HCT116 (cell line): ENCODE measurements around the gene TMEM120A. TPM values are rescaled to one million over a fixed set of nuclear protein-coding genes. Genes with fewer than 3 reads are reported as not detected.

Experiments used
- ATAC-seq: fragments of 200-7000 bp; cut with Tn5 transposase; 2 replicates; pipeline ENCODE4 v1.9.1; 2020; ENCODE audit warnings: mild to moderate bottlenecking, moderate library complexity
- BruUV-seq: library from RNA; stranded (reverse); fragments of 400-500 nt; replicated peaks from 2 replicates; lab custom pipeline; 2021; lab: Mats Ljungman, UMichigan
- CTCF ChIA-PET: fragments of 300-600 bp; sonication (Branson Sonifier 250); formaldehyde crosslinking; loops from one replicate; lab custom pipeline; 2021; ENCODE audit warnings: antibody characterized with exemption; lab: Charles Lee
- POLR2A ChIA-PET: fragments of 300-600, 350-600 bp; sonication (Branson Sonifier 250); formaldehyde crosslinking; loops from one replicate; lab custom pipeline; 2021; ENCODE audit warnings: antibody characterized with exemption; lab: Charles Lee
- RAD21 ChIA-PET, 2 experiments: fragments of 300-600 bp; sonication (Branson Sonifier 250); formaldehyde crosslinking; loops; one replicate each; lab custom pipeline; 2023; ENCODE audit warnings: low total read pairs in 2 of 2; ENCODE audit not compliant: uncharacterized antibody in 2 of 2, unreplicated experiment in 2 of 2, low non-redundant PET in 1 of 2; lab: Charles Lee
- DNase-seq: peaks from one replicate; pipeline ENCODE4 v3.0.0-alpha.2; 2010; ENCODE audit warnings: low read depth, low spot score
- H2AFZ ChIP-seq: fragments of 200-600 bp; shearing (Covaris generic), sonication (generic); 2 replicates; pipeline ENCODE4 v1.6.1; 2017; ENCODE audit warnings: low read depth, mixed run types, mixed read lengths, antibody characterized with exemption, low read length; ENCODE audit not compliant: poor library complexity, severe bottlenecking
- H3K27ac ChIP-seq: 2 replicates; pipeline ENCODE4 v1.5.1; 2012; ENCODE audit warnings: low read depth, low read length
- H3K27me3 ChIP-seq: fragments of 200-600 bp; sonication (generic); 2 replicates; pipeline ENCODE4 v1.6.1; 2016; ENCODE audit warnings: mixed run types, low read length, mixed read lengths; ENCODE audit not compliant: insufficient read depth
- H3K36me3 ChIP-seq, 2 experiments: fragments of 200-500 bp in 1 of 2; fragments of 200-600 bp in 1 of 2; sonication (Bioruptor generic) in 1 of 2; sonication (generic) in 1 of 2; 2 replicates each; pipeline versions ENCODE4 v1.5.1 to v1.6.1; 2014 to 2016; ENCODE audit warnings: low read length in 2 of 2, inconsistent platforms in 1 of 2, mixed read lengths in 1 of 2, mixed run types in 1 of 2; ENCODE audit not compliant: insufficient read depth in 2 of 2, control insufficient read depth in 1 of 2
- H3K4me1 ChIP-seq, 2 experiments: fragments of 200-600 bp in 1 of 2; sonication (generic) in 1 of 2; 2 replicates each; pipeline versions ENCODE4 v1.5.1 to v1.6.1; 2012 to 2017; ENCODE audit warnings: low read length in 2 of 2, inconsistent platforms in 1 of 2, mild to moderate bottlenecking in 1 of 2, mixed read lengths in 1 of 2, mixed run types in 1 of 2, moderate library complexity in 1 of 2; ENCODE audit not compliant: insufficient read depth in 2 of 2, control insufficient read depth in 1 of 2
- H3K4me2 ChIP-seq: fragments of 200-600 bp; sonication (generic); 2 replicates; pipeline ENCODE4 v1.6.1; 2017; ENCODE audit warnings: mixed run types, low read length, mixed read lengths
- H3K4me3 ChIP-seq, 2 experiments: fragments of 200-600 bp in 1 of 2; sonication (generic) in 1 of 2; replicated peaks in 1 of 2; 2 replicates each; pipeline ENCODE4 v1.5.1; 2011 to 2016; ENCODE audit warnings: low read length in 2 of 2, control low read depth in 1 of 2, low read depth in 1 of 2, mild to moderate bottlenecking in 1 of 2, mixed read lengths in 1 of 2, mixed run types in 1 of 2
- H3K79me2 ChIP-seq: fragments of 200-600 bp; sonication (generic); 2 replicates; pipeline ENCODE4 v1.6.1; 2017; ENCODE audit warnings: mild to moderate bottlenecking, mixed run types, low read length, moderate library complexity, mixed read lengths; ENCODE audit not compliant: insufficient read depth
- H3K9ac ChIP-seq: fragments of 200-600 bp; sonication (generic); 2 replicates; pipeline ENCODE4 v1.6.1; 2016; ENCODE audit warnings: low read length, mixed read lengths
- H3K9me2 ChIP-seq: fragments of 200-600 bp; sonication (generic), shearing (Covaris generic); 2 replicates; pipeline ENCODE4 v1.6.1; 2017; ENCODE audit warnings: mixed run types, mild to moderate bottlenecking, moderate library complexity; ENCODE audit not compliant: insufficient read depth
- H3K9me3 ChIP-seq, 2 experiments: fragments of 200-500 bp in 1 of 2; fragments of 200-600 bp in 1 of 2; sonication (Bioruptor generic) in 1 of 2; sonication (generic) in 1 of 2; 2 replicates each; pipeline ENCODE4 v1.6.1; 2014 to 2017; ENCODE audit warnings: low read length in 2 of 2, mixed read lengths in 2 of 2, inconsistent platforms in 1 of 2, low read depth in 1 of 2, mild to moderate bottlenecking in 1 of 2, mixed run types in 1 of 2, moderate library complexity in 1 of 2; ENCODE audit not compliant: control insufficient read depth in 1 of 2, insufficient read depth in 1 of 2
- H4K20me1 ChIP-seq: fragments of 200-600 bp; sonication (generic), shearing (Covaris generic); 2 replicates; pipeline ENCODE4 v1.6.1; 2017; ENCODE audit warnings: mixed run types, mild to moderate bottlenecking, moderate library complexity; ENCODE audit not compliant: insufficient read depth
- CBX3 ChIP-seq: IDR thresholded peaks from 2 replicates; pipeline ENCODE4 v1.6.1; 2012; ENCODE audit warnings: low read depth
- CEBPB ChIP-seq: IDR thresholded peaks from 2 replicates; pipeline ENCODE4 v1.6.1; 2012; ENCODE audit warnings: low read depth
- EGR1 ChIP-seq: IDR thresholded peaks from 2 replicates; pipeline ENCODE4 v1.6.1; 2012; ENCODE audit warnings: low read depth
- EZH2 ChIP-seq: fragments of 200-600 bp; sonication (generic); IDR thresholded peaks from 2 replicates; pipeline ENCODE4 v1.6.1; 2017; ENCODE audit warnings: antibody characterized with exemption, mixed run types
- EZH2phosphoT487 ChIP-seq: fragments of 200-600 bp; IDR thresholded peaks from 2 replicates; pipeline ENCODE4 v1.6.1; 2018; ENCODE audit warnings: antibody characterized with exemption, borderline replicate concordance
- POLR2A ChIP-seq: IDR thresholded peaks from 2 replicates; pipeline ENCODE4 v1.7.0; 2011; ENCODE audit warnings: borderline replicate concordance; ENCODE audit not compliant: insufficient read depth, insufficient read length; ENCODE audit errors: extremely low read depth
- POLR2AphosphoS5 ChIP-seq: IDR thresholded peaks from 2 replicates; pipeline ENCODE4 v1.6.1; 2011; ENCODE audit warnings: mild to moderate bottlenecking, low read depth, low read length, moderate library complexity
- RAD21 ChIP-seq: IDR thresholded peaks from 2 replicates; pipeline ENCODE4 v1.6.1; 2012; ENCODE audit warnings: low read depth, mild to moderate bottlenecking
- SIN3A ChIP-seq: IDR thresholded peaks from 2 replicates; pipeline ENCODE4 v1.6.1; 2012; ENCODE audit warnings: low read depth
- SP1 ChIP-seq: IDR thresholded peaks from 2 replicates; pipeline ENCODE4 v1.6.1; 2012; ENCODE audit warnings: low read depth
- SRF ChIP-seq: IDR thresholded peaks from 2 replicates; pipeline ENCODE4 v1.6.1; 2012; ENCODE audit warnings: low read depth
- TCF7L2 ChIP-seq: IDR thresholded peaks from 2 replicates; pipeline ENCODE4 v1.7.0; 2011; ENCODE audit warnings: borderline replicate concordance, inconsistent platforms; ENCODE audit not compliant: insufficient read depth, insufficient read length; ENCODE audit errors: extremely low read depth
- YY1 ChIP-seq: IDR thresholded peaks from 2 replicates; pipeline ENCODE4 v1.6.1; 2011; ENCODE audit warnings: low read length, low read depth, moderate library complexity, mild to moderate bottlenecking; ENCODE audit not compliant: insufficient replicate concordance; ENCODE audit errors: extremely low read depth
- ZNF274 ChIP-seq: fragments of 200-500 bp; sonication (Bioruptor generic); IDR thresholded peaks from 2 replicates; pipeline ENCODE4 v1.6.1; 2014; ENCODE audit warnings: mild to moderate bottlenecking, low read depth, low read length, inconsistent platforms
- intact Hi-C: fragments of 100-400 bp; cut with micrococcal nuclease; formaldehyde crosslinking; loops from 2 replicates; pipeline ENCODE4 v1.10.0; 2022
- total RNA-seq: library from RNA; stranded (reverse); gene quantifications from one replicate; pipeline ENCODE4 v1.2.1, GENCODE V29; 2021; ENCODE audit not compliant: unreplicated experiment
- TF ChIP-seq, protein P1 (sequence below), 3 experiments: fragments of 200-600 bp in 1 of 3; sonication (generic) in 1 of 3; IDR thresholded peaks in 2 of 3; conservative IDR thresholded peaks in 1 of 3; 2 replicates each; pipeline ENCODE4 v1.5.1; 2012 to 2017; ENCODE audit warnings: low read depth in 2 of 3, low read length in 2 of 3, antibody characterized with exemption in 1 of 3, borderline replicate concordance in 1 of 3, control low read depth in 1 of 3, mild to moderate bottlenecking in 1 of 3, mixed read lengths in 1 of 3, mixed run types in 1 of 3, moderate library complexity in 1 of 3; ENCODE audit not compliant: insufficient read depth in 1 of 3
- TF ChIP-seq, protein P2 (sequence below): IDR thresholded peaks from 2 replicates; pipeline ENCODE4 v1.6.1; 2012; ENCODE audit warnings: low read depth
- TF ChIP-seq, protein P3 (sequence below): IDR thresholded peaks from 2 replicates; pipeline ENCODE4 v1.6.1; 2012

The TMEM120A gene
- total RNA-seq, 1 experiment from 2014 or later: 25.9 TPM

DNA sequence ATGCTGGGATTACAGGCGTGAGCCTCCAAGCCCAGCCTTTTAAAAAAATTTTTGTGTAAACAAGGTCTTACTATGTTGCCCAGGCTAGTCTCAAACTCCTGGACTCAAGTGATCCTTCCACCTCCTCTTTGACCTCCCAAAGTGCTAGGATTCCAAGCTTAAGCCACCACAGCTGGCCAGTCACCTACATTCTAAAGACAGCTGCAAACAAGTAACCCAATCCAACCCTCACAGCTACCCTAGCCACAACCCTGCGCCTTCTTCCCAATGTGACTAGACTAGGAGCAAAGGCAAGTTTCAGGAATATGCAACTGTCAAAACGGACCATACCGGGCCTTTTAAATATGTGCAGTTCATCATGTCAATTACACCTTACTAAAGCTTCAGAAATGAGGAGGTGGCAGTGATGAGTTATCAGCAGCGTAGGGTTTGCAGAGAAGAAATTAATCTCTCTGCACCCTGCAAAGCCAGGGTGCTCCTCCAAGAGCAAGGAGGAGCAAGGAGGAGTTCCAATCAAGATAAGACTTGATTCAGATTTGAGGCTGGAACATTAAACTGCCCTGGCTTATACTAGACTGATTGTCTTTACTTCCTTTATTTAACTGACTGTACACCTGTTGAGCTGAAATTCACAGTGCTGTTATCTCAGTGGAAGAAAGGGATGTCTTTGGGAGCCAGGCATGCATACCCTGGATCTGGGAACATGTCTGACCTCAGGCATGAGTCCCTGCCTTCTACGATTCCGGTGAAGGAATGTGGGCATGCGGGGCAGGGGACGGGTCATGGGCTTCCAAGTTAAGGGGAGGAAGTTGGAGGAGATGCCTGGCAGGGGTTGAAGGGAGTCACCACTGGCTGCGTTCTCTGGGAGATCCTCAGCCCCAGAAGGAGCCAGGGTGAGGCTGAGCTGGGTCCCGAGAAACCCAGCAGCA is 15.5 kb upstream of the TMEM120A start:
- Histone ChIP-seq H3K36me3 (no peaks in the 10 kb centered on the region; a peak in 1 of 4 replicates), H3K4me2 (peak overlapping the region; percentile 65), H4K20me1 (no peaks in the 10 kb centered on the region), H3K9me3 (no peaks in the 10 kb centered on the region), H2AFZ (no peak overlapping the region), H3K27me3 (no peaks in the 10 kb centered on the region), H3K27ac (peak overlapping the region; percentile 7; the same call in 1 of the 2 replicates), H3K79me2 (no peaks in the 10 kb centered on the region), H3K9me2 (no peaks in the 10 kb centered on the region), H3K4me1 (peaks cover 15 to 24% of the 10 kb centered on the region in 2 experiments), H3K9ac (peak overlapping the region; percentile 25; the same call in 1 of the 2 replicates), H3K4me3 (peak overlapping the region in 1 of 2 experiments; percentile 34; a peak in 2 of 4 replicates)
- CTCF ChIA-PET: interaction anchor here (1.1 to 1.9 kb wide), 3 partner anchors 10 to 304 kb away, joined by 3 to 10 read pairs (median 8); no protein-coding TSS in a partner anchor
- no TSS peak for BruUV-seq
- ATAC-seq: peak; percentile 52
- DNase-seq: no peak
- RAD21 ChIA-PET: no interaction called here
- TF ChIP-seq CBX3: no peak
- no peak for TF ChIP-seq SP1
- TF ChIP-seq, protein P1, sequence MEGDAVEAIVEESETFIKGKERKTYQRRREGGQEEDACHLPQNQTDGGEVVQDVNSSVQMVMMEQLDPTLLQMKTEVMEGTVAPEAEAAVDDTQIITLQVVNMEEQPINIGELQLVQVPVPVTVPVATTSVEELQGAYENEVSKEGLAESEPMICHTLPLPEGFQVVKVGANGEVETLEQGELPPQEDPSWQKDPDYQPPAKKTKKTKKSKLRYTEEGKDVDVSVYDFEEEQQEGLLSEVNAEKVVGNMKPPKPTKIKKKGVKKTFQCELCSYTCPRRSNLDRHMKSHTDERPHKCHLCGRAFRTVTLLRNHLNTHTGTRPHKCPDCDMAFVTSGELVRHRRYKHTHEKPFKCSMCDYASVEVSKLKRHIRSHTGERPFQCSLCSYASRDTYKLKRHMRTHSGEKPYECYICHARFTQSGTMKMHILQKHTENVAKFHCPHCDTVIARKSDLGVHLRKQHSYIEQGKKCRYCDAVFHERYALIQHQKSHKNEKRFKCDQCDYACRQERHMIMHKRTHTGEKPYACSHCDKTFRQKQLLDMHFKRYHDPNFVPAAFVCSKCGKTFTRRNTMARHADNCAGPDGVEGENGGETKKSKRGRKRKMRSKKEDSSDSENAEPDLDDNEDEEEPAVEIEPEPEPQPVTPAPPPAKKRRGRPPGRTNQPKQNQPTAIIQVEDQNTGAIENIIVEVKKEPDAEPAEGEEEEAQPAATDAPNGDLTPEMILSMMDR (IDR thresholded peaks at IDR 0.05 in 2 of 3, conservative IDR thresholded peaks at IDR 0.05 in 1 of 3; ENCODE audit: borderline replicate concordance in 1 of 3, insufficient read depth in 1 of 3, low read depth in 2 of 3, low read length in 2 of 3): no peak
- no peak for TF ChIP-seq SRF
- no peak for TF ChIP-seq EZH2phosphoT487
- no peak for TF ChIP-seq ZNF274
- TF ChIP-seq RAD21: no peak
- TF ChIP-seq POLR2AphosphoS5: no peak
- TF ChIP-seq YY1: no peak
- TF ChIP-seq, protein P2, sequence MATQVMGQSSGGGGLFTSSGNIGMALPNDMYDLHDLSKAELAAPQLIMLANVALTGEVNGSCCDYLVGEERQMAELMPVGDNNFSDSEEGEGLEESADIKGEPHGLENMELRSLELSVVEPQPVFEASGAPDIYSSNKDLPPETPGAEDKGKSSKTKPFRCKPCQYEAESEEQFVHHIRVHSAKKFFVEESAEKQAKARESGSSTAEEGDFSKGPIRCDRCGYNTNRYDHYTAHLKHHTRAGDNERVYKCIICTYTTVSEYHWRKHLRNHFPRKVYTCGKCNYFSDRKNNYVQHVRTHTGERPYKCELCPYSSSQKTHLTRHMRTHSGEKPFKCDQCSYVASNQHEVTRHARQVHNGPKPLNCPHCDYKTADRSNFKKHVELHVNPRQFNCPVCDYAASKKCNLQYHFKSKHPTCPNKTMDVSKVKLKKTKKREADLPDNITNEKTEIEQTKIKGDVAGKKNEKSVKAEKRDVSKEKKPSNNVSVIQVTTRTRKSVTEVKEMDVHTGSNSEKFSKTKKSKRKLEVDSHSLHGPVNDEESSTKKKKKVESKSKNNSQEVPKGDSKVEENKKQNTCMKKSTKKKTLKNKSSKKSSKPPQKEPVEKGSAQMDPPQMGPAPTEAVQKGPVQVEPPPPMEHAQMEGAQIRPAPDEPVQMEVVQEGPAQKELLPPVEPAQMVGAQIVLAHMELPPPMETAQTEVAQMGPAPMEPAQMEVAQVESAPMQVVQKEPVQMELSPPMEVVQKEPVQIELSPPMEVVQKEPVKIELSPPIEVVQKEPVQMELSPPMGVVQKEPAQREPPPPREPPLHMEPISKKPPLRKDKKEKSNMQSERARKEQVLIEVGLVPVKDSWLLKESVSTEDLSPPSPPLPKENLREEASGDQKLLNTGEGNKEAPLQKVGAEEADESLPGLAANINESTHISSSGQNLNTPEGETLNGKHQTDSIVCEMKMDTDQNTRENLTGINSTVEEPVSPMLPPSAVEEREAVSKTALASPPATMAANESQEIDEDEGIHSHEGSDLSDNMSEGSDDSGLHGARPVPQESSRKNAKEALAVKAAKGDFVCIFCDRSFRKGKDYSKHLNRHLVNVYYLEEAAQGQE: no peak
- TF ChIP-seq EZH2: no peak
- no peak for TF ChIP-seq EGR1
- no peak for TF ChIP-seq SIN3A
- TF ChIP-seq, protein P3, sequence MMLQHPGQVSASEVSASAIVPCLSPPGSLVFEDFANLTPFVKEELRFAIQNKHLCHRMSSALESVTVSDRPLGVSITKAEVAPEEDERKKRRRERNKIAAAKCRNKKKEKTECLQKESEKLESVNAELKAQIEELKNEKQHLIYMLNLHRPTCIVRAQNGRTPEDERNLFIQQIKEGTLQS: no peak
- no peak for TF ChIP-seq CEBPB
- TF ChIP-seq TCF7L2: no peak
- no peak for TF ChIP-seq POLR2A
- POLR2A ChIA-PET: interaction anchor here (1.2 kb wide), 1 partner anchor 143 kb away, joined by 3 read pairs; no protein-coding TSS in a partner anchor
- intact Hi-C loops: no loop called here
